Measurements from ENCODE around the gene TBRG4. TPM values are rescaled to one million over a fixed set of nuclear protein-coding genes. Genes with fewer than 3 reads are reported as not detected.

The TBRG4 gene
- total and polyA plus RNA-seq, 2 donors (not counting 3 experiments of a cell fraction or from before 2014, with no cell fraction given) = 43.7 to 56.7 TPM

- TF ChIP-seq POLR2A (IDR thresholded peaks at IDR 0.05; ENCODE audit: low read depth, low read length) (no peak), MYC (IDR thresholded peaks at IDR 0.05; ENCODE audit: low read depth, low read length) (no peak), CTCF (IDR thresholded peaks at IDR 0.05; ENCODE audit: extremely low read depth in 1 of 2, insufficient read depth in 1 of 2, low read depth in 1 of 2, low read length in 2 of 2) (no peak)
- Histone ChIP-seq H3K79me2 (ENCODE audit: control insufficient read depth, insufficient read depth, low read length) (no peaks in the 10 kb centered on the region), H2AFZ (ENCODE audit: low read depth, low read length) (no peak overlapping the region), H3K27ac (ENCODE audit: insufficient read depth, low read depth, low read length) (no peak overlapping the region), H4K20me1 (replicated peaks; ENCODE audit: control insufficient read depth, extremely low read depth, insufficient read depth, low read length) (no peaks in the 10 kb centered on the region), H3K9me1 (replicated peaks; ENCODE audit: control insufficient read depth, extremely low read depth, insufficient read depth, low read length) (no peaks in the 10 kb centered on the region), H3K27me3 (ENCODE audit: control insufficient read depth in 2 of 2, insufficient read depth in 2 of 2, low read length in 2 of 2) (no peaks in the 10 kb centered on the region), H3K9ac (replicated peaks; ENCODE audit: extremely low read depth, insufficient read depth, low read length) (no peak overlapping the region), H3K4me3 (replicated peaks in 1 of 3; ENCODE audit: insufficient read depth in 1 of 3, low read depth in 1 of 3, low read length in 3 of 3) (no peak overlapping the region), H3K9me3 (replicated peaks; ENCODE audit: control insufficient read depth, insufficient read depth, low read length) (no peaks in the 10 kb centered on the region), H3K4me1 (ENCODE audit: control insufficient read depth, extremely low read depth, insufficient read depth, low read length) (no peaks in the 10 kb centered on the region), H3K36me3 (ENCODE audit: control insufficient read depth in 2 of 2, extremely low read depth in 1 of 2, insufficient read depth in 2 of 2, low read length in 2 of 2) (peaks cover 0 to 4% of the 10 kb centered on the region in 2 experiments), H3K4me2 (ENCODE audit: insufficient read depth, low read length) (no peak overlapping the region)
- FAIRE-seq = no peak
- intact Hi-C loops (cut with micrococcal nuclease) = no loop called here
- CTCF ChIA-PET = no interaction called here
- no peak for DNase-seq (ENCODE audit: low read depth, low spot score)
- POLR2A ChIA-PET = interaction anchor here (1.0 kb wide), 1 partner anchor 82 kb away, joined by 3 read pairs; no protein-coding TSS in a partner anchor
- BruUV-seq (replicated peaks) = no TSS peak
- dilution Hi-C loops (cut with MboI; ENCODE audit: extremely low pct_ligation_motif_present, low sequenced_read_pairs) = no loop called here
Measured at GRCh38 chr7:45080958-45081669, 30.4 kb downstream of the TBRG4 start.

GRCh38 chr7:45080265-45080957 lies 31.1 kb downstream of the TBRG4 start:
- no peak for DNase-seq (ENCODE audit: low read depth, low spot score)
- Histone ChIP-seq H3K4me3 (replicated peaks in 1 of 3; ENCODE audit: insufficient read depth in 1 of 3, low read depth in 1 of 3, low read length in 3 of 3) (no peak overlapping the region), H3K27ac (ENCODE audit: insufficient read depth, low read depth, low read length) (no peak overlapping the region), H3K27me3 (ENCODE audit: control insufficient read depth in 2 of 2, insufficient read depth in 2 of 2, low read length in 2 of 2) (no peaks in the 10 kb centered on the region), H3K36me3 (ENCODE audit: control insufficient read depth in 2 of 2, extremely low read depth in 1 of 2, insufficient read depth in 2 of 2, low read length in 2 of 2) (peaks cover 0 to 11% of the 10 kb centered on the region in 2 experiments), H3K9ac (replicated peaks; ENCODE audit: extremely low read depth, insufficient read depth, low read length) (no peak overlapping the region), H2AFZ (ENCODE audit: low read depth, low read length) (no peak overlapping the region), H3K4me1 (ENCODE audit: control insufficient read depth, extremely low read depth, insufficient read depth, low read length) (no peaks in the 10 kb centered on the region), H3K79me2 (ENCODE audit: control insufficient read depth, insufficient read depth, low read length) (no peaks in the 10 kb centered on the region), H3K9me3 (replicated peaks; ENCODE audit: control insufficient read depth, insufficient read depth, low read length) (no peaks in the 10 kb centered on the region), H3K4me2 (ENCODE audit: insufficient read depth, low read length) (no peak overlapping the region), H4K20me1 (replicated peaks; ENCODE audit: control insufficient read depth, extremely low read depth, insufficient read depth, low read length) (no peaks in the 10 kb centered on the region), H3K9me1 (replicated peaks; ENCODE audit: control insufficient read depth, extremely low read depth, insufficient read depth, low read length) (no peaks in the 10 kb centered on the region)
- ChIA-PET CTCF (interaction anchor here (0.8 kb wide), 1 partner anchor 106 kb away, joined by 3 read pairs; no protein-coding TSS in a partner anchor), POLR2A (no interaction called here)
- TF ChIP-seq POLR2AphosphoS5 (IDR thresholded peaks at IDR 0.05; ENCODE audit: insufficient read depth, low read depth, low read length) = no peak
- TF ChIP-seq FOS (IDR thresholded peaks at IDR 0.05; ENCODE audit: borderline replicate concordance, insufficient read depth, low read length) = no peak
- TF ChIP-seq JUN (IDR thresholded peaks at IDR 0.05; ENCODE audit: borderline replicate concordance, insufficient read depth, insufficient read length, low read depth) = no peak
- TF ChIP-seq GATA2 (IDR thresholded peaks at IDR 0.05; ENCODE audit: insufficient read depth, insufficient read length, low read depth, low read length) = no peak
- TF ChIP-seq MAX (IDR thresholded peaks at IDR 0.05; ENCODE audit: insufficient read depth, insufficient read length) = no peak
- FAIRE-seq = no peak
- no TSS peak for BruUV-seq (replicated peaks)
- intact Hi-C loops (cut with micrococcal nuclease) = no loop called here
- dilution Hi-C loops (cut with MboI; ENCODE audit: extremely low pct_ligation_motif_present, low sequenced_read_pairs) = no loop called here
